NOMO-1 treated with DMSO at 0.1 percent for 48 hours (cell line): ENCODE data around the gene TUBGCP4.

Source experiments
- DNase-seq: peaks from one replicate; lab custom pipeline; 2025; ENCODE audit not compliant: unreplicated experiment; lab: John Stamatoyannopoulos, UW

TUBGCP4 gene

GRCh38 chr15:43402255-43402654 is 31.4 kb downstream of the TUBGCP4 start:
- no peak for DNase-seq

- no peak for DNase-seq
These were observed 32.7 kb downstream of the TUBGCP4 start for GRCh38 chr15:43403616-43404015.

- DNase-seq = no peak
These were observed 33.2 kb downstream of the TUBGCP4 start for GRCh38 chr15:43404130-43404529.

GRCh38 chr15:43406189-43406588 is 35.3 kb downstream of the TUBGCP4 start:
- no peak for DNase-seq

- no peak for DNase-seq
These were observed 35.9 kb downstream of the TUBGCP4 start for GRCh38 chr15:43406808-43407207.

- DNase-seq = no peak
These were observed 37.9 kb downstream of the TUBGCP4 start for GRCh38 chr15:43408789-43409188.

- no peak for DNase-seq
These were observed 39.8 kb downstream of the TUBGCP4 start for GRCh38 chr15:43410572-43411214.

- no peak for DNase-seq
These were observed 41.2 kb downstream of the TUBGCP4 start for GRCh38 chr15:43412096-43412495.

- DNase-seq = no peak
These were observed 43.3 kb downstream of the TUBGCP4 start for GRCh38 chr15:43414196-43414595.

- DNase-seq = no peak
These were observed 49.5 kb downstream of the TUBGCP4 start for GRCh38 chr15:43420435-43420834.

GRCh38 chr15:43420876-43421275 is 50.0 kb downstream of the TUBGCP4 start:
- no peak for DNase-seq

GRCh38 chr15:43423793-43424192 is 52.9 kb downstream of the TUBGCP4 start:
- no peak for DNase-seq

GRCh38 chr15:43429687-43430086 is 58.8 kb downstream of the TUBGCP4 start:
- DNase-seq = no peak

GRCh38 chr15:43433165-43433564 is 62.3 kb downstream of the TUBGCP4 start:
- DNase-seq = no peak

- DNase-seq = no peak
These were observed 62.9 kb downstream of the TUBGCP4 start for GRCh38 chr15:43433661-43434303.

GRCh38 chr15:43434446-43434845 is 63.5 kb downstream of the TUBGCP4 start:
- no peak for DNase-seq

GRCh38 chr15:43436395-43436794 is 65.5 kb downstream of the TUBGCP4 start:
- no peak for DNase-seq

- DNase-seq = no peak
These were observed 68.4 kb downstream of the TUBGCP4 start for GRCh38 chr15:43439268-43439667.

- peak; percentile 98 for DNase-seq
These were observed 69.9 kb downstream of the TUBGCP4 start for GRCh38 chr15:43440721-43441281.

GRCh38 chr15:43441316-43441715 is 70.4 kb downstream of the TUBGCP4 start:
- DNase-seq = no peak

- DNase-seq = no peak
These were observed 75.4 kb downstream of the TUBGCP4 start for GRCh38 chr15:43446344-43446743.

GRCh38 chr15:43449981-43450380 is 79.1 kb downstream of the TUBGCP4 start:
- no peak for DNase-seq
